CD8-positive, alpha-beta memory T cell (primary cell): ENCODE measurements around the gene ERO1B. TPM values are rescaled to one million over a fixed set of nuclear protein-coding genes. Genes with fewer than 3 reads are reported as not detected.
"Not testable (repeated sequence)": the region's sequence is repeated elsewhere in the genome, so short reads cannot be mapped to it uniquely, and the experiment has no call there.

ENCODE experiments used
- CTCF ChIA-PET: fragments of 350-600 bp; sonication (Branson Sonifier 250); formaldehyde crosslinking; loops from one replicate; lab custom pipeline; 2021; ENCODE audit warnings: antibody characterized with exemption; lab: Charles Lee
- POLR2A ChIA-PET: fragments of 350-600 bp; sonication (Branson Sonifier 250); formaldehyde crosslinking; loops from one replicate; lab custom pipeline; 2021; ENCODE audit warnings: antibody characterized with exemption; lab: Charles Lee
- DNase-seq, 5 donors: peaks; one replicate each; pipeline versions ENCODE4 v3.0.0 to v3.0.0-alpha.2; 2020 to 2022; ENCODE audit warnings: mixed read lengths in 1 of 5
- H3K27ac ChIP-seq: one replicate; pipeline ENCODE4 v1.7.0; 2013; ENCODE audit warnings: low read depth, mild to moderate bottlenecking, low read length, moderate library complexity
- H3K27me3 ChIP-seq: 2 replicates; pipeline ENCODE4 v1.7.0; 2013; ENCODE audit warnings: low read length, mild to moderate bottlenecking; ENCODE audit not compliant: insufficient read depth, poor library complexity, severe bottlenecking
- H3K36me3 ChIP-seq: 2 replicates; pipeline ENCODE4 v1.7.0; 2013; ENCODE audit warnings: mild to moderate bottlenecking, low read length, moderate library complexity; ENCODE audit not compliant: insufficient read depth
- H3K4me1 ChIP-seq: 2 replicates; pipeline ENCODE4 v1.7.0; 2013; ENCODE audit warnings: mild to moderate bottlenecking, low read length, moderate library complexity; ENCODE audit not compliant: insufficient read depth
- H3K4me3 ChIP-seq: 2 replicates; pipeline ENCODE4 v1.7.0; 2013; ENCODE audit warnings: mild to moderate bottlenecking, low read length
- H3K9me3 ChIP-seq: 2 replicates; pipeline ENCODE4 v1.7.0; 2013; ENCODE audit warnings: mild to moderate bottlenecking, low read length
- H3K27ac Mint-ChIP-seq, 8 donors: one replicate each; pipeline ENCODE4 v1.8.0; 2020 to 2021; ENCODE audit warnings: mixed read lengths in 8 of 8, mild to moderate bottlenecking in 6 of 8, inconsistent platforms in 3 of 8, moderate library complexity in 3 of 8
- H3K27me3 Mint-ChIP-seq, 2 donors: one replicate each; pipeline ENCODE4 v1.8.0; 2020 to 2021; ENCODE audit warnings: mixed read lengths in 2 of 2, mild to moderate bottlenecking in 1 of 2, moderate library complexity in 1 of 2
- H3K36me3 Mint-ChIP-seq, 3 donors: one replicate each; pipeline ENCODE4 v1.8.0; 2020 to 2021; ENCODE audit warnings: mixed read lengths in 3 of 3, inconsistent platforms in 1 of 3, mild to moderate bottlenecking in 1 of 3
- H3K4me1 Mint-ChIP-seq, 3 donors: one replicate each; pipeline ENCODE4 v1.8.0; 2020 to 2021; ENCODE audit warnings: mixed read lengths in 3 of 3, inconsistent platforms in 1 of 3, mild to moderate bottlenecking in 1 of 3
- H3K4me3 Mint-ChIP-seq, 7 donors: one replicate each; pipeline ENCODE4 v1.8.0; 2020 to 2021; ENCODE audit warnings: mixed read lengths in 7 of 7, mild to moderate bottlenecking in 6 of 7, moderate library complexity in 4 of 7, inconsistent platforms in 2 of 7
- H3K9me3 Mint-ChIP-seq, 5 donors: one replicate each; pipeline ENCODE4 v1.8.0; 2020 to 2022; ENCODE audit warnings: mixed read lengths in 5 of 5, mild to moderate bottlenecking in 3 of 5, moderate library complexity in 2 of 5, inconsistent platforms in 1 of 5
- polyA plus RNA-seq: library from polyadenylated mRNA; unstranded; fragments of 300-500 nt; fragmentation: Illumina TruSeq; gene quantifications from one replicate; pipeline ENCODE4 v1.2.3, GENCODE V29; 2021
- total RNA-seq, 2 experiments: library from RNA; stranded (reverse); gene quantifications; one replicate each; pipeline ENCODE4 v1.2.3, GENCODE V29; 2021

ERO1B gene
- total and polyA plus RNA-seq, 3 experiments from 2014 or later = 2.9 to 4.8 (median 3.6) TPM

GRCh38 chr1:236201786-236202185 lies 80.0 kb downstream of the ERO1B start:
- no peaks in the 10 kb centered on the region for H3K27me3 ChIP-seq
- no peak for DNase-seq
- peak overlapping the region in 1 of 7 donors; percentile 65 for H3K4me3 Mint-ChIP-seq
- no peak overlapping the region for H3K27ac Mint-ChIP-seq
- POLR2A ChIA-PET = no interaction called here
- H3K27me3 Mint-ChIP-seq = no peaks in the 10 kb centered on the region
- peaks cover 57 to 95% (median 89%) of the 10 kb centered on the region in 3 donors for H3K36me3 Mint-ChIP-seq
- peaks cover 45 to 78% (median 65%) of the 10 kb centered on the region in 5 donors for H3K9me3 Mint-ChIP-seq
- H3K9me3 ChIP-seq = peaks cover 8% of the 10 kb centered on the region
- no peaks in the 10 kb centered on the region for H3K36me3 ChIP-seq
- no peak overlapping the region for H3K4me3 ChIP-seq
- H3K27ac ChIP-seq = no peak overlapping the region
- CTCF ChIA-PET = no interaction called here
- H3K4me1 Mint-ChIP-seq = peaks cover 0 to 3% (median 0%) of the 10 kb centered on the region in 3 donors
- no peaks in the 10 kb centered on the region for H3K4me1 ChIP-seq

- Histone ChIP-seq H3K27ac (no peak overlapping the region), H3K9me3 (peaks cover 8% of the 10 kb centered on the region), H3K4me3 (no peak overlapping the region), H3K4me1 (no peaks in the 10 kb centered on the region), H3K27me3 (no peaks in the 10 kb centered on the region), H3K36me3 (no peaks in the 10 kb centered on the region)
- Mint-ChIP-seq H3K36me3 (peaks cover 52 to 91% (median 88%) of the 10 kb centered on the region in 3 donors), H3K9me3 (peaks cover 48 to 83% (median 70%) of the 10 kb centered on the region in 5 donors), H3K27me3 (no peaks in the 10 kb centered on the region), H3K4me1 (peaks cover 0 to 3% (median 0%) of the 10 kb centered on the region in 3 donors), H3K27ac (no peak overlapping the region), H3K4me3 (no peak overlapping the region)
- CTCF ChIA-PET = no interaction called here
- no peak for DNase-seq
- POLR2A ChIA-PET = no interaction called here
Observed at GRCh38 chr1:236200925-236201324, 80.8 kb downstream of the ERO1B start.

GRCh38 chr1:236193184-236193583 lies 88.6 kb downstream of the ERO1B start:
- Mint-ChIP-seq H3K9me3 (peaks cover 14 to 63% (median 27%) of the 10 kb centered on the region in 5 donors), H3K27me3 (no peaks in the 10 kb centered on the region), H3K27ac (no peak overlapping the region), H3K4me3 (no peak overlapping the region), H3K4me1 (peaks cover 0 to 9% (median 4%) of the 10 kb centered on the region in 3 donors), H3K36me3 (peaks cover 51 to 87% (median 86%) of the 10 kb centered on the region in 3 donors)
- no peaks in the 10 kb centered on the region for H3K4me1 ChIP-seq
- no peaks in the 10 kb centered on the region for H3K27me3 ChIP-seq
- H3K36me3 ChIP-seq = no peaks in the 10 kb centered on the region
- no peak overlapping the region for H3K27ac ChIP-seq
- no peak for DNase-seq
- ChIA-PET CTCF (no interaction called here), POLR2A (no interaction called here)
- H3K4me3 ChIP-seq = no peak overlapping the region
- no peaks in the 10 kb centered on the region for H3K9me3 ChIP-seq

GRCh38 chr1:236188084-236188483 lies 93.7 kb downstream of the ERO1B start:
- H3K36me3 ChIP-seq, H3K4me3 ChIP-seq, H3K27ac Mint-ChIP-seq, H3K27me3 Mint-ChIP-seq, H3K9me3 ChIP-seq, CTCF ChIA-PET, H3K27me3 ChIP-seq, H3K27ac ChIP-seq, DNase-seq, H3K4me1 ChIP-seq, POLR2A ChIA-PET: not testable (repeated sequence)
- Mint-ChIP-seq H3K36me3 (peaks cover 52 to 80% (median 69%) of the 10 kb centered on the region in 3 donors), H3K4me3 (peak overlapping the region in 1 of 7 donors; percentile 36), H3K4me1 (peaks cover 4 to 15% (median 10%) of the 10 kb centered on the region in 3 donors), H3K9me3 (peaks cover 0 to 39% (median 14%) of the 10 kb centered on the region in 5 donors)

- H3K27me3 Mint-ChIP-seq, CTCF ChIA-PET, H3K4me1 ChIP-seq, H3K27me3 ChIP-seq, POLR2A ChIA-PET, H3K4me3 ChIP-seq, H3K27ac ChIP-seq, DNase-seq, H3K27ac Mint-ChIP-seq, H3K36me3 ChIP-seq, H3K4me3 Mint-ChIP-seq, H3K9me3 ChIP-seq: not testable (repeated sequence)
- peaks cover 4 to 15% (median 10%) of the 10 kb centered on the region in 3 donors for H3K4me1 Mint-ChIP-seq
- H3K36me3 Mint-ChIP-seq = peaks cover 51 to 75% (median 61%) of the 10 kb centered on the region in 3 donors
- peaks cover 0 to 36% (median 14%) of the 10 kb centered on the region in 5 donors for H3K9me3 Mint-ChIP-seq
Observed at GRCh38 chr1:236186471-236186870, 95.3 kb downstream of the ERO1B start.

GRCh38 chr1:236185687-236186086 lies 96.1 kb downstream of the ERO1B start:
- DNase-seq = no peak
- Mint-ChIP-seq H3K36me3 (peaks cover 47 to 76% (median 57%) of the 10 kb centered on the region in 3 donors), H3K4me1 (peaks cover 4 to 15% (median 10%) of the 10 kb centered on the region in 3 donors), H3K27ac (no peak overlapping the region), H3K4me3 (no peak overlapping the region), H3K9me3 (peaks cover 0 to 29% (median 14%) of the 10 kb centered on the region in 5 donors), H3K27me3 (no peaks in the 10 kb centered on the region)
- Histone ChIP-seq H3K4me3 (no peak overlapping the region), H3K4me1 (no peaks in the 10 kb centered on the region), H3K27ac (no peak overlapping the region), H3K27me3 (no peaks in the 10 kb centered on the region), H3K36me3 (peaks cover 4% of the 10 kb centered on the region), H3K9me3 (no peaks in the 10 kb centered on the region)
- ChIA-PET CTCF (no interaction called here), POLR2A (no interaction called here)

GRCh38 chr1:236181059-236181458 lies 100.7 kb downstream of the ERO1B start:
- H3K27ac Mint-ChIP-seq = no peak overlapping the region
- Histone ChIP-seq H3K9me3 (no peaks in the 10 kb centered on the region), H3K4me1 (no peaks in the 10 kb centered on the region), H3K4me3 (no peak overlapping the region), H3K27ac (no peak overlapping the region), H3K36me3 (peaks cover 4% of the 10 kb centered on the region), H3K27me3 (no peaks in the 10 kb centered on the region)
- H3K36me3 Mint-ChIP-seq = peaks cover 17 to 58% (median 19%) of the 10 kb centered on the region in 3 donors
- no peaks in the 10 kb centered on the region for H3K9me3 Mint-ChIP-seq
- no peak overlapping the region for H3K4me3 Mint-ChIP-seq
- peaks cover 4 to 7% (median 5%) of the 10 kb centered on the region in 3 donors for H3K4me1 Mint-ChIP-seq
- POLR2A ChIA-PET = no interaction called here
- DNase-seq = no peak
- CTCF ChIA-PET = no interaction called here
- H3K27me3 Mint-ChIP-seq = no peaks in the 10 kb centered on the region

- ChIA-PET POLR2A (no interaction called here), CTCF (no interaction called here)
- Mint-ChIP-seq H3K36me3 (peaks cover 8 to 54% (median 12%) of the 10 kb centered on the region in 3 donors), H3K27me3 (no peaks in the 10 kb centered on the region), H3K4me3 (no peak overlapping the region), H3K9me3 (no peaks in the 10 kb centered on the region), H3K4me1 (no peaks in the 10 kb centered on the region), H3K27ac (no peak overlapping the region)
- no peaks in the 10 kb centered on the region for H3K9me3 ChIP-seq
- peaks cover 4% of the 10 kb centered on the region for H3K36me3 ChIP-seq
- H3K27me3 ChIP-seq = no peaks in the 10 kb centered on the region
- H3K27ac ChIP-seq = no peak overlapping the region
- DNase-seq = no peak
- H3K4me1 ChIP-seq = no peaks in the 10 kb centered on the region
- H3K4me3 ChIP-seq = no peak overlapping the region
Observed at GRCh38 chr1:236179634-236180033, 102.1 kb downstream of the ERO1B start.
